SU-DHL-6 (cell line): ENCODE measurements around the gene URM1.

Experiments
- EZH2phosphoT487 ChIP-seq: fragments of 200-600 bp; sonication (generic), shearing (Covaris generic); conservative IDR thresholded peaks from 2 replicates; pipeline ENCODE4 v1.6.1; 2018; ENCODE audit warnings: mild to moderate bottlenecking, antibody characterized with exemption, low read length, moderate library complexity, mixed read lengths
- TF ChIP-seq, protein P1 (sequence below): fragments of 200-600 bp; sonication (generic); IDR thresholded peaks from one replicate; pipeline ENCODE4 v1.5.1; 2017; ENCODE audit warnings: antibody characterized with exemption, mild to moderate bottlenecking, low read length, moderate library complexity; ENCODE audit not compliant: insufficient read depth, poor library complexity, severe bottlenecking

DNA sequence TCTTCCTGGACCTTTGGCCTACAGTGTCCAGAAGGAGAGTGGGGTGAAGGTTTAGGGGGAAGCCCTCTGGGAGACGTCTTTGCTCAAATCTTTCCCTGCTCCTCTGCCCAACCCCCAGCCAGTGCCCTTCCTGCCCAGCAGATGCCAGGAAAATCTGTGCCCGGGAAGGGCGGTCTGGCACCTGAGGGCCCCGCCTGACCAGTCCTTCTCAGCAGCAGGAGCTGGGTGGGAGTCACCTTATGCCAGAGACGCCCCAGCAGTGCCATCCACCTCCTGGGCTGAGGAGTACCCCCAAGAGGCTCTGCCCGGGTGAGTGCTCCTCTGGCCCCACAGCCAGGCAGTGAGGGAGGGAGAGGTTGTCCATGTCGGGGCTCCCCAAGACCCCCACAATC is 34.6 kb downstream of the URM1 start:
- TF ChIP-seq, protein P1, sequence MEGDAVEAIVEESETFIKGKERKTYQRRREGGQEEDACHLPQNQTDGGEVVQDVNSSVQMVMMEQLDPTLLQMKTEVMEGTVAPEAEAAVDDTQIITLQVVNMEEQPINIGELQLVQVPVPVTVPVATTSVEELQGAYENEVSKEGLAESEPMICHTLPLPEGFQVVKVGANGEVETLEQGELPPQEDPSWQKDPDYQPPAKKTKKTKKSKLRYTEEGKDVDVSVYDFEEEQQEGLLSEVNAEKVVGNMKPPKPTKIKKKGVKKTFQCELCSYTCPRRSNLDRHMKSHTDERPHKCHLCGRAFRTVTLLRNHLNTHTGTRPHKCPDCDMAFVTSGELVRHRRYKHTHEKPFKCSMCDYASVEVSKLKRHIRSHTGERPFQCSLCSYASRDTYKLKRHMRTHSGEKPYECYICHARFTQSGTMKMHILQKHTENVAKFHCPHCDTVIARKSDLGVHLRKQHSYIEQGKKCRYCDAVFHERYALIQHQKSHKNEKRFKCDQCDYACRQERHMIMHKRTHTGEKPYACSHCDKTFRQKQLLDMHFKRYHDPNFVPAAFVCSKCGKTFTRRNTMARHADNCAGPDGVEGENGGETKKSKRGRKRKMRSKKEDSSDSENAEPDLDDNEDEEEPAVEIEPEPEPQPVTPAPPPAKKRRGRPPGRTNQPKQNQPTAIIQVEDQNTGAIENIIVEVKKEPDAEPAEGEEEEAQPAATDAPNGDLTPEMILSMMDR, result no peak
- TF ChIP-seq EZH2phosphoT487, result no peak
